NCI-H2029 treated with DMSO at 0.1 percent for 48 hours (cell line): Measurements from ENCODE around the gene SLC6A18.
"Not testable (repeated sequence)": the region's sequence is repeated elsewhere in the genome, so short reads cannot be mapped to it uniquely, and the experiment has no call there.

Experiments used
- DNase-seq: peaks from one replicate; lab custom pipeline; 2025; lab: John Stamatoyannopoulos, UW

SLC6A18 gene

GRCh38 chr5:1216211-1216917 lies 8.8 kb upstream of the SLC6A18 start:
- DNase-seq, result no peak

- no peak for DNase-seq
These were observed 8.3 kb upstream of the SLC6A18 start for GRCh38 chr5:1216918-1217295.

DNA sequence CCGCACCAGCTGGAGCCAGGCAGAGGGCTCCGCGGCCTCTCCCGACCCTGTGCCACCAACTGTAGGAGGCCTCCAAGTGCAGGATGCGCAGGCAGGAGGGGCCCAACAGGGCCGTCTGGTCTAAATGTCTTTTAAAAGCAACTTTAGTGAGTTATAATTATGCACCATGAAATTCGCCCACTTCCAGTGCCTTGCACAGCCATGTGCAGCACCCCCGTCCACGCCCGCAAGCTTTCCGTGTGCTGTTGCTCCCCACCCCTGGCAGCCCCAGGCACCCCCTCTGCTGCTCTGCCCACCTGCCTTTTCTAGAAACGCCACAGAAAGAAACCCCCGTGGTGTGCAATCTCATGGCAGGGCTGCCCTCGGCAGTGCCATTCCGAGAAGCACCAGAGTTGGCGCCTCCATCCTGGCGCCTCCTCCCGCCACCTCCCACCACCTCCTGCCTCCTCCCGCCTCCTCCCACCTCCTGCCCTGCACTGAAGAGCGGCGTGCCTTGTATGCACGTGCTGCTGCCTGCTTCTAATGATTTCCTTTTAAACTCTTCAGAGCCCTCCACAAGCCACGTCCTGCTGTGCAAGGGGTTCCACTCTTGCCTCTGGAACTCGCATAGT lies 7.5 kb upstream of the SLC6A18 start:
- DNase-seq, result no peak

GRCh38 chr5:1218351-1219080 lies 6.7 kb upstream of the SLC6A18 start:
- DNase-seq, result no peak

GRCh38 chr5:1219098-1219767 lies 5.9 kb upstream of the SLC6A18 start:
- DNase-seq, result no peak

- DNase-seq, result no peak
These were observed 5.4 kb upstream of the SLC6A18 start for GRCh38 chr5:1219768-1220100.

DNA sequence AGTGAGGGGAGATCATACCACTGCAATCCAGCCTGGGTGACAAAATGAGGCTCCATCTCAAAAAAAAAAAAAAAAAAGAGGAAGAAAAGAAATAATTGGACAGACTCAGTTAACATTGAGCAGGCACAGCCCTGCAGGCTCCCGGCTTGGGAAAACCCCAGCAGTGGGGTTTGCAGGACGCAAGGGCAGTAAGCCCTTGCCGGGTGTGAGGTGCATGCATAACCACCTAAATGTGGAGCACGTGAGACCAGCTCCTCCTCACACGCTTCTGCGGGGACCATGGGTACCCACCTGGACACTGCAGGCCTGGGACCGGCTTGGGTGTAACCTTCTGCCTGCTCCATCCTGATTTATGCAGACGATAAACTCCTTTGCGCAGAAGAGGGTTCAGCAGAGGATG lies 4.8 kb upstream of the SLC6A18 start:
- no peak for DNase-seq

DNA sequence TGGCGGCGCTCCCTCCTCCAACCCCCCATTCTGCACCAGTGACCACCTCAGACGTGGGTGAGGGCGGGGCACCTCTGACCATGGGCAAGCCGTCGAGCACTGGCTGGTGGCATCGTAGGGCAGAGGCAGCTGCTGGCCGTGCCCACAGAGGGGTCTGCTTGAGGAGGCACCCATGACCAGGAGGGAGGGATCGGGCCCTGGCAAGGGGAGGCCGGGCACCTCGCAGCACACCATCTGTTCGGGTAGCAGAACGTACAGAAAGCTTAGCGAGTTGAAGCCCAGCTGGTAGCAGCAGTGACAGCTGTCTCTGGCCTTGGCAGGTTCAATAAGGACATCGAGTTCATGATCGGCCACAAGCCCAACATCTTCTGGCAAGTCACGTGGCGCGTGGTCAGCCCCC lies 4.3 kb upstream of the SLC6A18 start:
- no peak for DNase-seq

DNA sequence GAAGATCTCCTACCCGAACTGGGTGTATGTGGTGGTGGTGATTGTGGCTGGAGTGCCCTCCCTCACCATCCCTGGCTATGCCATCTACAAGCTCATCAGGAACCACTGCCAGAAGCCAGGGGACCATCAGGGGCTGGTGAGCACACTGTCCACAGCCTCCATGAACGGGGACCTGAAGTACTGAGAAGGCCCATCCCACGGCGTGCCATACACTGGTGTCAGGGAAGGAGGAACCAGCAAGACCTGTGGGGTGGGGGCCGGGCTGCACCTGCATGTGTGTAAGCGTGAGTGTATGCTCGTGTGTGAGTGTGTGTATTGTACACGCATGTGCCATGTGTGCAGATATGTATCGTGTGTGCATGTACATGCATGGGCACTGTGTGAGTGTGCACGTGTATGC lies 3.5 kb upstream of the SLC6A18 start:
- DNase-seq, result no peak

GRCh38 chr5:1222147-1222546 lies 3.0 kb upstream of the SLC6A18 start:
- no peak for DNase-seq

DNA sequence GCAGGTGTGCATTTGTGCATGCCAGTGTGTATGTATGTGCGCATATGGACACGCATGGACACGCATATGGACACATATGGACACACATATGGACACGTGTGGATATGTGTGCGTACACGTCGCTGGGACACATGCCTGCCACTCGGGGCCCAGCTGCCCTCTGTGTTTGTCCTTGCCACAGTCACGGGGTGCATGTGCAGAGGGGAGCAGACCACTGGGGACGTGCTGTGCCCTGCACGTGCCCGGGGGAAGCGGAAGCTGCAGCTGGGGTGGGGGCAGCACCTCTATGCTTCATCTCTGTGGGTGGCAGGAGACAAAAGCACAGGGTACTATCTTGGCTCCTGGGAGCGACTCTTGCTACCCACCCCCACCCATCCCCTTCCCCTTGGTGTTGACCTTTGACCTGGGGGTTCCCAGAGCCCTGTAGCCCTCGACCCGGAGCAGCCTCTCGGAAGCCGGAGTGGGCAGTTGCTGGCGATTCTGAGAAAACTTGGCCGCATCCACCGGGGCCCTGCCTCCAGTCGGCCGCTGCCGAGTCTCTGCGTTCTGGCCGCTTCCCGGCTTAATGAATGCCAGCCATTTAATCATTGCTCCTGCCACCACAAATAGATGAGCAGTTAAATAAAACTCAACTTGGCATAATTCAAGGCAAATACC lies 2.4 kb upstream of the SLC6A18 start:
- no peak for DNase-seq

GRCh38 chr5:1223278-1223670 lies 1.9 kb upstream of the SLC6A18 start:
- no peak for DNase-seq

DNA sequence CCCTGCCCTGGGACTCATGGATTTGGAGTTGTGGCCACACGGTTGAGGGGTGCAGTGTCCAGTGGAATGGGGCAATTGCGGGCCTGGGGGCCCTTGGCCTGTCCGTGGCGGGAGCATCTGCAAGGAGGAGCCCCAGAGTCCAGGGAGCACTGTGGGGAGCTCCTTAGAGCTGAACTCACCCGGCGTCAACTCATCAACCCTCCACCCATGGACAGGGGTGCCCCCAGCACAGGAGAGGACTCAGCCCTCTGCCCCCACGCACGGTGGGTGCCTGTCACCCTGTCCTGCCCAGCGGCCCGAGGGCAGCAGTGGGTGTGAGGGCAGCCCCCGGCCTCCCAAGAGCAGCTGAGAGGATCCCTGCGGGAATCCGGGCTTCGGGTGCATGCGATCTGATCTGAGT lies 550 bp upstream of the SLC6A18 start:
- no peak for DNase-seq

- DNase-seq, result no peak
These were observed 1.1 kb downstream of the SLC6A18 start for GRCh38 chr5:1226231-1226630.

DNA sequence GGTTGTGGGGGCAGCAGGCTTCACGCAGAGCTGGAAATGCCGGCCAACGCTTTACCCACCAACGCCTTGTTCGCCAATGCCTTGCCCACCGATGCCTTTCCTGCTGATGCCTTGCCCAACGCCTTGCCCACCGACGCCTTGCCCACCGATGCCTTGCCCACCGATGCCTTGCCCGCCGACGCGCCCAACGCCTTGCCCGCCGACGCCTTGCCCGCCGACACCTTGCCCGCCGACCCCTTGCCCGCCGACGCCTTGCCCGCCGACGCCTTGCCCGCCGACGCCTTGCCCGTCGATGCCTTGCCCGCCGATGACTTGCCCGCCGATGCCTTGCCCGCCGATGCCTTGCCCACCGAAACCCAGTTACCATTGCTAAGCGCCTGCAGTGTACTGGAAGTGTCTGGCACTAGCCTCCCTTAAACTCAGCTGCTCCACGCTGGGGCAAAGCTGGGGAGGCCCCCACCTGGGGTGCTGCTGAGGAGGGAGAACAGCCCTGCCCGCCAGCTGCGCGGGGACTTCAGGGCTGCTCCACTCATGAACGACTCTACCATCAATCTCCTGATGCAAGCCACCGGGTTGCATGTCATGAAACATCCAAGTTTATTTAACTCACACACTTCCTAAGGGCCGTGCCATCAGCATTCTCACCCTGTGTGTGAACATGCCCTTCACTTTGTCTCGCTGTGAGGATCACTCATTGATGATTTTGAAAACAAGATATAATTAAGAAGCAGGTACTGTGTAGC lies 1.8 kb downstream of the SLC6A18 start:
- no peak for DNase-seq

DNA sequence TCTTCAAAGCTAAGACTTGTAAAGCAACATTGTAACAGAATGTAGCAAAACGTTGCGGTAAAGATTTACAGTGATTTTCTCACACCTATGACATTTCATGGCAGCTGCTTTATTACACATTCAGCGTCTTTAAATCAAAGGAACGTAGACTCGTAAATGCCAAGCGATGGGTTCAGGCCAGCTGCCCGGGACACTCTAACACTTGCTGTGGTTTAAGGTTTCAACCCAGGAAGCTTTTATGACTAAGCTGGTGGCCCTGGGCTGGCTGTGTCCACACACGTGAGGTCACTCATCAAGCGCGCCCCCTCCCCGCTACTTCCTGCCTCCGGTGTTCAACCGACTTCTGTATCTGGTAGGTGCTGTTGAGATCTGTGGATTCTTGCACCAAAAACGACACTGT lies 2.5 kb downstream of the SLC6A18 start:
- peak; percentile 76 for DNase-seq

DNA sequence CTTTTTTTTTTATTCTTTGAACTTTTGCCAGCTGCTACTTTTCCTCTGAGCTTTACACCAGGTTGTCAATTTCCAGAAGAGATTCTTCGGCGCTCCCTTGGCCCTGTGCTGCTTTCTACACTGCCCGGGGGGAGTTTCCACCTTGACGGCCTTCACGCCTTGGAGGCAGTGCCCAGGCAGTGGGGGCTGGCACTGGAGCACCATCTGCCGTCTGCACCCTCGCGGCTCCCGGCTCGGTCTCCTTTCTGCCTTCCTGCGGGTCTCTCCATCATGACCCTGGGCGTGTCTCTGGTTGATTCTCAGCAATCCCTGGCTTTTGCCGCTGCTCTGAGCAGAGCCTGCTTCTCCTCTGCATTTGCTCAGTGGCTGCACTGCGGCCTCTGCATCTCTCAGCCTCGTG lies 2.9 kb downstream of the SLC6A18 start:
- no peak for DNase-seq

DNA sequence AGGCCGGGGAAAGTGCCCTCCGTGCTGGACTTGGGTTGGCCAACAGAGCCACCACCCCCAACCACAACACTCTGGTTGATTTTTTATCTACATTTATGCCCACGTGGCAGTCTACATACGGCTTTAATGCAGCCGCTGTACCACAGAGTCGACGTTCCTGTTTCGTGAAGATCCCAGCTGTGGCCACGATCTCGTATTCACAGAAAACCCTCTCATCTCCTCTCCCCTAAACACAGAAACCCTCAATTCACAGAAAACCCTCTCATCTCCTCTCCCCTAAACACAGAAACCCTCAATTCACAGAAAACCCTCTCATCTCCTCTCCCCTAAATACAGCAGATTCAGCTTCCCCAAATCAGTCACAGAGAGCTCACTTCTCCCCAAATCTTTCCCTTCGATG lies 3.8 kb downstream of the SLC6A18 start:
- DNase-seq, result not testable (repeated sequence)

DNA sequence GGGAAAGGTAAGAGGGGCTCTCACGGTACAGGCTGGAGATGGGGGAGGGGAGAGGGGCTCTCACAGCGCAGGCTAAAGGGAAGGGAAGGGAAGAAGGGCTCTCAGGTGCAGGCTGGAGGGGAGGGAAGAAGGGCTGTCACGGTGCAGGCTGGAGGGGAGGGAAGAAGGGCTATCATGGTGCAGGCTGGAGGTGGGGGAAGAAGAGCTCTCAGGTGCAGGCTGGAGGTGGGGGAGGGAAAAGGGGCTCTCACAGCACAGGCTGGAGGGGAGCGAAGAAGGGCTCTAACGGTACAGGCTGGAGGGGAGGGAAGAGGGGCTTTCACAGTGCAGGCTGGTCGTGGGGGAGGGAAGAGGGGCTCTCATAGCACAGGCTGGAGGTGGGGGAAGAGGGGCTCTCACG lies 4.6 kb downstream of the SLC6A18 start:
- no peak for DNase-seq

DNA sequence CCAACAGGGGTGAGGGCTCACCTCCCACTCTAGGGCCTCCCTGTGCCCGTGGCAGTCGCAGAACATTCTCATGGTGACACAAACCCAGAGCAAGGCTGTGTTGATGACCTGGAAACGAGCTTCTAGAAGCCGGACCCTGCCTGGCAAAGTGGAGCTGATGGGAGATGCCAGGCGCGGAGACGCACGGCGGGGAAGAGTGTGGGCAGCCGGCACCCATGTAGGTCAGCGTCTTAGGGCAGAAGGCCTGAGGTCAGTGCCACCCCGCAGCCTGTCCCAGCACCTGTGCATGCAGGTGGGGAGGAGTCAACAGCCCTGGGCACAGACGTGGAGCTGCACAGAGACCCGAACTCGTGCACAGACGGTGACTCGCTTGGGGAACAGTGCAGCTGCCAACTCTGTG lies 5.4 kb downstream of the SLC6A18 start:
- no peak for DNase-seq

GRCh38 chr5:1231354-1231905 lies 6.2 kb downstream of the SLC6A18 start:
- DNase-seq, result no peak

GRCh38 chr5:1232780-1233179 lies 7.6 kb downstream of the SLC6A18 start:
- no peak for DNase-seq
